K562 (cell line): ENCODE results near the gene PPM1H. TPM values are rescaled to one million over a fixed set of nuclear protein-coding genes. Genes with fewer than 3 reads are reported as not detected.

Experiments used
- ATF4 ChIP-seq: fragments of 450-650 bp; formaldehyde crosslinking; IDR thresholded peaks from 2 replicates; pipeline ENCODE4 v1.4.0; 2022; ENCODE audit warnings: mild to moderate bottlenecking, moderate library complexity
- BHLHE40 ChIP-seq: IDR thresholded peaks from 2 replicates; pipeline ENCODE4 v1.6.1; 2011; ENCODE audit warnings: low read length, improper control_type of control experiment
- BRD9 ChIP-seq: fragments of 450-650 bp; IDR thresholded peaks from 2 replicates; pipeline ENCODE4 v1.6.1; 2018; ENCODE audit warnings: low read depth; ENCODE audit not compliant: partially characterized antibody
- CBFA2T2 ChIP-seq: fragments of 450-650 bp; conservative IDR thresholded peaks from 2 replicates; pipeline ENCODE4 v1.6.1; 2017; ENCODE audit warnings: mild to moderate bottlenecking
- CBX5 ChIP-seq: IDR thresholded peaks from 2 replicates; pipeline ENCODE4 v1.6.1; 2014; ENCODE audit warnings: low read depth, borderline replicate concordance
- DEAF1 ChIP-seq: fragments of 450-650 bp; formaldehyde crosslinking; IDR thresholded peaks from 2 replicates; pipeline ENCODE4 v1.4.0; 2020; ENCODE audit warnings: mild to moderate bottlenecking, moderate library complexity
- ELF2 ChIP-seq: fragments of 250-450 bp; sonication (Bioruptor Pico); IDR thresholded peaks from 2 replicates; pipeline ENCODE4 v1.5.0; 2021; ENCODE audit warnings: mild to moderate bottlenecking
- ERF ChIP-seq: fragments of 450-650 bp; formaldehyde crosslinking; IDR thresholded peaks from 2 replicates; pipeline ENCODE4 v1.4.0; 2020; ENCODE audit warnings: mild to moderate bottlenecking, mixed read lengths
- KAT2B ChIP-seq: IDR thresholded peaks from one replicate; pipeline ENCODE4 v1.6.1; 2012; ENCODE audit warnings: low read depth, mild to moderate bottlenecking, control low read depth, inconsistent platforms, low read length, moderate library complexity
- NR2C1 ChIP-seq, 2 experiments: fragments of 450-650 bp; IDR thresholded peaks; 2 replicates each; pipeline ENCODE4 v1.6.1; 2017; ENCODE audit warnings: mild to moderate bottlenecking in 2 of 2, antibody characterized with exemption in 1 of 2, inconsistent platforms in 1 of 2, missing compliant biosample characterization in 1 of 2, missing genetic modification characterization in 1 of 2
- NR3C1 ChIP-seq: sonication (generic); formaldehyde crosslinking; IDR thresholded peaks from 2 replicates; pipeline ENCODE4 v1.8.1; 2022; ENCODE audit warnings: missing genetic modification reagents
- POLR3G ChIP-seq: IDR thresholded peaks from 2 replicates; pipeline ENCODE4 v1.6.1; 2011; ENCODE audit not compliant: insufficient read length, insufficient replicate concordance; ENCODE audit errors: extremely low read depth
- PTBP1 ChIP-seq: fragments of 200-400 bp; formaldehyde crosslinking; IDR thresholded peaks from 2 replicates; pipeline ENCODE4 v1.6.1; 2017; ENCODE audit warnings: low read depth, low read length
- RFX1 ChIP-seq: fragments of 450-650 bp; IDR thresholded peaks from 2 replicates; pipeline ENCODE4 v1.6.1; 2016; ENCODE audit warnings: mild to moderate bottlenecking, moderate library complexity
- SFPQ ChIP-seq: fragments of 200-400 bp; formaldehyde crosslinking; IDR thresholded peaks from 2 replicates; pipeline ENCODE4 v1.6.1; 2017; ENCODE audit warnings: mild to moderate bottlenecking, low read depth, low read length, moderate library complexity
- SMAD4 ChIP-seq: fragments of 250-450 bp; sonication (Bioruptor Pico); conservative IDR thresholded peaks from 2 replicates; pipeline ENCODE4 v1.8.0; 2021; ENCODE audit warnings: inconsistent platforms, mild to moderate bottlenecking, moderate library complexity
- SMARCA5 ChIP-seq: fragments of 450-650 bp; IDR thresholded peaks from 2 replicates; pipeline ENCODE4 v1.6.1; 2016
- TRIM25 ChIP-seq: fragments of 450-650 bp; IDR thresholded peaks from 2 replicates; pipeline ENCODE4 v1.7.0; 2016; ENCODE audit warnings: borderline replicate concordance
- ZBTB43 ChIP-seq: sonication (generic); formaldehyde crosslinking; IDR thresholded peaks from 2 replicates; pipeline ENCODE4 v1.8.0; 2023; ENCODE audit warnings: mild to moderate bottlenecking, missing genetic modification reagents
- ZNF24 ChIP-seq: fragments of 450-650 bp; IDR thresholded peaks from 2 replicates; pipeline ENCODE4 v1.6.1; 2016
- ZNF41 ChIP-seq: fragments of 250-450 bp; sonication (Bioruptor Pico); conservative IDR thresholded peaks from 2 replicates; pipeline ENCODE4 v1.4.0; 2020; ENCODE audit warnings: mild to moderate bottlenecking
- polyA plus RNA-seq, 8 experiments: library from polyadenylated mRNA; depleted of rRNA in 4 of 8; stranded (reverse) in 5 of 8; unstranded in 3 of 8; fragments of >200 nt; fragmentation: Nextera tagmentation in 2 of 8; fragmentation: Illumina TruSeq in 1 of 8; extraction: Ambion mirVana in 2 of 8; extraction: Trizol in 1 of 8; gene quantifications; 2 replicates each; pipeline versions ENCODE4 v1.2.1 to v1.2.3, GENCODE V29; 2011 to 2014; ENCODE audit warnings: inconsistent platforms in 1 of 8, missing spikeins in 1 of 8
- total RNA-seq, 7 experiments: library from RNA; depleted of rRNA in 6 of 7; stranded (reverse); fragments of >200 nt in 6 of 7; fragmentation: Illumina TruSeq in 2 of 7; extraction: Trizol in 2 of 7; gene quantifications; 2 replicates each; pipeline versions ENCODE4 v1.2.1 to v1.2.3, GENCODE V29; 2011 to 2021; ENCODE audit warnings: low replicate concordance in 1 of 7

Gene PPM1H
- total and polyA plus RNA-seq, 9 of the 15 experiments (the other 6 are each of a cell fraction or from before 2014, with no cell fraction given), result 5.3 to 29.3 (median 11.3) TPM

- peak; percentile 87 for TF ChIP-seq ZBTB43 (CRISPR knock-in tag)
- no peak for TF ChIP-seq SFPQ
- TF ChIP-seq POLR3G, result no peak
- no peak for TF ChIP-seq SMARCA5
- no peak; the same call in 1 of the 2 replicates for TF ChIP-seq ZNF24
- peak; percentile 81 for TF ChIP-seq NR2C1 (IDR thresholded peaks at IDR 0.05)
- TF ChIP-seq NR2C1 (tag; IDR thresholded peaks at IDR 0.05), result peak; percentile 67
- no peak for TF ChIP-seq RFX1
- TF ChIP-seq ZNF41 (CRISPR knock-in tag), result no peak
- TF ChIP-seq CBX5, result no peak; the same call in 1 of the 2 replicates
- TF ChIP-seq ERF (CRISPR knock-in tag), result 0 out of 2 replicates have a peak, but pooled peaks have one; percentile 83
- peak; percentile 91 for TF ChIP-seq NR3C1
- no peak; the same call in 1 of the 2 replicates for TF ChIP-seq PTBP1
- TF ChIP-seq SMAD4 (CRISPR knock-in tag), result peak; percentile 68
- TF ChIP-seq BRD9, result no peak
- TF ChIP-seq BHLHE40, result peak; percentile 80
- peak; percentile 80 for TF ChIP-seq ELF2 (CRISPR knock-in tag)
- no peak for TF ChIP-seq KAT2B
- peak; percentile 3; the same call in 1 of the 2 replicates for TF ChIP-seq DEAF1
- no peak for TF ChIP-seq TRIM25
- TF ChIP-seq ATF4 (CRISPR knock-in tag), result peak; percentile 75; the same call in 1 of the 2 replicates
- TF ChIP-seq CBFA2T2, result peak; percentile 69
These were observed 332.5 kb downstream of the PPM1H start (continued) for GRCh38 chr12:62602255-62603060.
